HEK293T (cell line): ENCODE data around the gene HEG1.

Experiments
- ARNT ChIP-seq: fragments of 450-650 bp; IDR thresholded peaks from 2 replicates; pipeline ENCODE4 v1.6.1; 2017; ENCODE audit warnings: mild to moderate bottlenecking
- FOXK2 ChIP-seq: fragments of 450-650 bp; IDR thresholded peaks from 2 replicates; pipeline ENCODE4 v1.6.1; 2016; ENCODE audit warnings: mild to moderate bottlenecking
- NFRKB ChIP-seq: fragments of 450-650 bp; IDR thresholded peaks from 2 replicates; pipeline ENCODE4 v1.6.1; 2016; ENCODE audit warnings: mild to moderate bottlenecking, moderate library complexity
- SP1 ChIP-seq: fragments of 450-650 bp; IDR thresholded peaks from 2 replicates; pipeline ENCODE4 v1.6.1; 2017
- SUZ12 ChIP-seq: fragments of 450-650 bp; IDR thresholded peaks from 2 replicates; pipeline ENCODE4 v1.6.1; 2016; ENCODE audit warnings: mild to moderate bottlenecking
- TARDBP ChIP-seq: fragments of 450-650 bp; IDR thresholded peaks from 2 replicates; pipeline ENCODE4 v1.6.1; 2016

GRCh38 chr3:124926426-124927101 lies 129.2 kb downstream of the HEG1 start:
- TF ChIP-seq TARDBP (no peak), SUZ12 (no peak), FOXK2 (no peak), NFRKB (no peak), ARNT (no peak), SP1 (no peak)
